HG02981 (cell line): ENCODE results near the gene COL23A1.
"Not testable (repeated sequence)": the region's sequence is repeated elsewhere in the genome, so short reads cannot be mapped to it uniquely, and the experiment has no call there.

Experiments
- ATAC-seq: cut with Tn5 transposase; IDR thresholded peaks from one replicate; pipeline ENCODE4 v1.9.1; 2021; ENCODE audit warnings: mild to moderate bottlenecking, moderate library complexity; ENCODE audit not compliant: unreplicated experiment

The COL23A1 gene

DNA sequence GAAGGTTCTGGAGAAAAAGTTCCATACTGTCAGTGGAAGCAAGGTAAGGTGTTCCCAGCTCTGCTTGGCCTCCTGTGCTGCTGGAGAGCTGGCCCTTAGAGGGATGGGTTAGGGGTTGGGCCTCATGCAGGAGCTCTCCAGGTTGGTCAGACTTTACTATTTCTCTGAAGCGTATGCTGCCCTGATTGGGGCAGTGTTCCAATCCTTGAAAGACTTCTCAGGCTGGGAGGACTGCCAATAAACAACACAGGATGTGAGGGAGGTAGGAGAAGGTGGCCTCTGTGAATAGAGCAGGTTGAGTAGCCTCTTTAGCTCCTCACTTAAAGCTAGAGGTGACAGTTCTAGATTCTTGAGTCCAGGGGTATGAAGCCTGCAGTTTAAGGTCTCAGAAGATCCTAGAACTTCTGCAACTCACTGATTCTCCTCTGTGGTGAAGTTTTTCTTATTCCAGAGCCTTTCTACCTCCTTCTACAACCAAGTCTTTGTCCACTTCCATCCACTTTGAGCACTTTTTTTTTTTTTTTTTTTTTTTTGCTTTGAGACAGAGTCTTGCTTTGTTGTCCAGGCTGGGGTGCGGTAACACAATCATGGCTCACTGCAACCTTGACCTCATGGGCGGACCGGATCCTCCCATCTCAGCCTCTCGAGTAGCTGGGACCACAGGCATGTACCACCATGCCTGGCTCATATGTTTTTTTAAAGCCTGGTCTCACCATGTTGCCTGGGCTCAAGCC, 382.8 kb downstream of the COL23A1 start:
- no peak for ATAC-seq

GRCh38 chr5:178206166-178207101, 383.8 kb downstream of the COL23A1 start:
- ATAC-seq: no peak

- ATAC-seq: no peak
Observed at GRCh38 chr5:178205749-178206047, 384.5 kb downstream of the COL23A1 start.

- ATAC-seq: peak; percentile 47
Observed at GRCh38 chr5:178204935-178205748, 385.1 kb downstream of the COL23A1 start.

- peak; percentile 77 for ATAC-seq
Observed at GRCh38 chr5:178204182-178204934, 385.8 kb downstream of the COL23A1 start, which contains the start of gene HNRNPAB. TSS of gene HNRNPAB (plus strand) at chr5:178204533. CDS start at chr5:178204838, 305 bp downstream.

- peak; percentile 4 for ATAC-seq
Observed at GRCh38 chr5:178203670-178204181, 386.5 kb downstream of the COL23A1 start.

DNA sequence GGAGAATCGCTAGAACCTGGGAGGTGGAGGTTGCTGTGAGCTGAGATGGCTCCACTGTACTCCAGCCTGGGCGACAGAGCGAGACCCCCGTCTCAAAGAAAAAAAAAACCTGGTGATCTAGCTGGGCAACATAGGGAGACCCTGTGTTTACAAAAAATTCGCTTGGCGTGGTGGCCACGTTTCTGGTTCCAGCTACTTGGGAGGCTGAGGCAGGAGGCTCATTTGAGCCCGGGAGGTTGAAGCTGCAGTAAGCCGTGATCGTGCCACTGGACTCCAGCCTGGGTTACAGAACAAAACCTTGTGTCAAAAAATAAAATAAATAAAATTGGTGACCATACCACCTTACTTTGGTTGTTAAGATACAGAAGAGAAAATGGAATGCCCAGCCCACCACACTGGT, 387.7 kb downstream of the COL23A1 start:
- no peak for ATAC-seq

DNA sequence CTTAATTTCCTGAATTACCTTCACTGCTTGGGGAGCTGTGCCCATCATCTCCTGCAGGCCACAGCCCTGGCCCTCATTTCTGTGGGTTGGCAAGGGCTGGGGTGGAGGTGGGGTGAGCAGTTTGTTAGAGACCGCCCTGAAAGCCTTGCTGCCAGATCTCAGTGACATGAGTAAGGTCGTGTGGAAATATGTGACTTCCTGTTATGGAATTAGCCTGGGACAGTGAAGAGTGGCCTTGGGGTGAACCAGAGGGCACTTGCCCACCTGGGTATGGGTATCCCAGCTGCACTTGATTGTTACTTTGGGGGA, 388.3 kb downstream of the COL23A1 start:
- ATAC-seq: no peak

DNA sequence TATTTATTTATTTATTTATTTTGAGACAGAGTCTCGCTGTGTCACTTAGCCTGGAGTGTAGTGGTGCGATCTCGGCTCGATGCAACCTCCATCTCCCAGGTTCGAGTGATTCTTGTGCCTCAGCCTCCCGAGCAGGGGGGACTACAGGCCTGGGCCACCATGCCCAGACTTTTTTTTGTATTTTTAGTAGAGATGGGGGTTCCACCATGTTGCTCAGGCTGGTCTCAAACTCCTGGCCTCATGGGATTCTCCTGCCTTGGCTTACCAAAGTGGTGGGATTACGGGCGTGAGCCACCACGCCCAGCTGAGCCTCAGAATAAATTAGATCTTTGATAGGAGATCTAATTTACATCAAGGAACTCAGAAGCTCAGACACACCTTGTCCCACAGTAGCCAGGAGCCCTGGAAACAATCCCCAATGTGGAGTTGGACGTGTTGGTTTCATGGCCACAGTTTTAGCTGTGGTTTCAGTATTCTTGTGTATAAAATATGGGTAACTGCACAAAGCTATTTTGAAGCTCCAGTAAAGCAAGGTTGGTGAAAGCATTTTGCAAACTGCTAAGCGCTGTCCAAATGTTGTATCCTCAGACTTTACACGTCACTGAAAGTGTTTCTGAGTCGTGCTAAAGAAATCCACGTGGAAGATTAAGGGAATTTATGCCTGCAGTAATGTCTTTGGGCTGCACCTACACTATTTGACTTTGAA, 388.8 kb downstream of the COL23A1 start:
- no peak for ATAC-seq

DNA sequence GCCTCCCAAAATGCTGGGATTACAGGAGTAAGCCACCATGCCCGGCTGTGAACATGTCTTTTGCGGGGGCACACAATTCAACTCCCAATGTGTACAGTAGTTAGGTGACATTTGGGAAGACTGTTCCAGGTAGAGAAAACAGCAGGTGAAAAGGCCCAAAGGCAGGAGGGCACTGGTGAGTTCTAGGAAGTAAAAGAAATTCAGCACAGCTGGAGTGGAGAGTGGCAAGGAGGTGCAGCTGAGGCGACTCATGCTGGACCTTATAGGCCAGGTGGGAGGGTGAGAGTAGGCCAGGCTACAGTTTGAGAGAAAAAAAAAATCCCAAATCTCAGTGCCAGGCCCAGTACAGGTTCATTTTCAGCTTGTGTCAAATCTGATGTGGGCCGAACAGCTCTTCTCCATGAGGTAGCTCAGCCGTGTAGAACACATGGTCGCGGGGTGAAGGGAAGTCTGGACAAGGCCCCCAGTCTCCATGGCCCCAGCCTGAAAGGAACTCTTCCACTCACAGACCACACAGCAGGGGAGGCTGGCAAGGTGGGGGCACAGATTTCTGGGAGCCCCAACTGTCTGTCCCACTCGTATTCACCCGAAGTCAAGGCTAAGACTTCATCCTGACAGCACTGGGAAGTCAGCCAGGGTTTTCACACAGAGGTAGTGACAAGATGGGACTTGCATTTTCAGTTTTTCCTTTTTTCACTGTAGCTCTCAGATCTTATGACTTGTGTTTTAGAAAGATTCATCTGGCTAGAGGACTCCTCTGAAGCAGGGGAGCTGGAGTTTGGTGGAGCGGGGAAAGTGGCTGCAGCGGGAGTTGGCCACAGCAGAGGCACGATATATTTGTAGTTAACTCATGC, 390.4 kb downstream of the COL23A1 start:
- ATAC-seq: no peak

DNA sequence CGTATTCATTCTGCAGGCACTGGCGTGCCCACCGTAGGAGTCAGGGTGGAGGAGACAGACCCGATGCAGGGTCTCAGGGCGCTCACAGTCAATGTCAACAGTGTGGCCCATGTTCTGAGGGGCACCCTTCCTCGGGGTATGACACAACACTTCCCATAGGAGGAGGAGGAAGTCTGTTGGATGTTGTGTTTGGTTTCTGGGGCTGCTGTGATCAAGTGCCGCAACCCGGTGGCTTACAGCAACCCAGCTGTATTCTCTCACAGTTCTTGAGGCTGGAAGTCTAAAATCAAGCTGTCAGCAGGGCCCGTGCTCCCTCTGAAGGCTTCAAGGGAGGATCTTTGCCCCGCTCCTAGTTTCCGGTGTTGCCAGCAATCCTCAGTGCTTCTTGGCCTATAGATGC, 391.5 kb downstream of the COL23A1 start:
- no peak for ATAC-seq

- ATAC-seq: not testable (repeated sequence)
Observed at GRCh38 chr5:178198151-178198550, 392.0 kb downstream of the COL23A1 start.

DNA sequence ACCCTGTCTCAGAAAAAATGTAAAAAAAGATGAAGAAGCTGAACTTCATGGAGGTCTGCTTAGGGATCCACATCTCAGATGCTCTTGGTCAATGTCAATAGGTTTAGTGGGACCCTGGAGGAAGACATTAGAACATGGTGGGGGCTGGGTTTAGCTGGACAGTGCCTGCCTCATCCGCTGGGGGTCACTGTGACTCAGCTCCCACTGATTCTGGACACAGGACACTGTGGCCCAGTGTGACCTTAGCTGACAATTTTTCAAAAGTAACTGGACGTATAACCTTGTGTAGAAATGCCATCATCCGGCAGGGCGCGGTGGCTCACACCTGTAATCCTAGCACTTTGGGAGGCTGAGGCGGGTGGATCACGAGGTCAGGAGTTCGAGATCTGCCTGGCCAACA, 393.2 kb downstream of the COL23A1 start:
- ATAC-seq: no peak

DNA sequence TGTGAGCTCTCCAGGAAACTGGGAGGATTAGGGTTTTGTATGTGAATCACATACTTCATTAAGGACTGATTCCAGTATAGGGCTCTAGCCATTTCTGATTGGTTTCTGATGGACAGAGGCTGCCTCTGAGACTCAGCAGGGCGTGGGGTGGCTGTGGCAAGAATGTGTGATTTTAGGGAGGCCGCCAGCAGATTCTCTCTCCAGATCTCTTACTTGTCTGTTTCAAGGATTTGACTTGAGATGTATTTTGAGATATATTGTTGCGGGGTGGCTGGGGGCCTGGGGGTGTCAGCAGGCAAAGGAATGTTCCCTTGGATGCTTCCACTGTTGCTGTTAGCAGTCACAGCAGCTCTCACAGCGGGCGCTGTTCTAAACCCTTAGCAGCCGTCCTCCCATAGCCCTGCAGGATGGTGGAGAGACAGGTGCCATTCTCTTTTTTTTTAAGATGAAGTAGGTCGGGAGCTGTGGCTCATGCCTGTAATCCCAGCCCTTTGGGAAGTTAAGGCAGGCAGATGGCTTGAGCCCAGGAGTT, 393.8 kb downstream of the COL23A1 start:
- no peak for ATAC-seq

DNA sequence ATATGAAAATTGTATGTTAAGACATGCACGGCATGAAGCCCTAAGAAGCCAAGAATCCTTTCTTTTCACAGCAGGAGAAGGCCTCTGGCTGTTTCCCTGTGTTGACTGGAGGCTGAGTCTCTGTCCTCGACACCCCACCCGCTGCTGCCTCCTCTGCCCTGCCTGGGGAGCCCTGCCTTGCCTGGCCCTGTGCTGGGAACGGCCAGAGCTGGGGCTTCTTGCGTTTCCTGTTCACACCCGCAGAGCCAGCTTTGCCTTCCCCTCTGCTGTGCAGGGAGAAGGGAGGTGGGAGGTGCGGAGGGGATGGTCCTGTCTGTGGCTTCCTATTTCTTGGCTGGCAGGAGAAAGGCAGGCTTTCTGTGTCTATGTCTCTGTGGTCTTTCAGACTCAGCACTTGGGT, 396.2 kb downstream of the COL23A1 start:
- no peak for ATAC-seq

GRCh38 chr5:178193251-178193809, 396.9 kb downstream of the COL23A1 start:
- ATAC-seq: no peak

- no peak for ATAC-seq
Observed at GRCh38 chr5:178192787-178193186, 397.4 kb downstream of the COL23A1 start.

- no peak for ATAC-seq
Observed at GRCh38 chr5:178192244-178192643, 397.9 kb downstream of the COL23A1 start.
